GM19452 (cell line): ENCODE data around the gene ATXN2L.
"Not testable (repeated sequence)": the region's sequence is repeated elsewhere in the genome, so short reads cannot be mapped to it uniquely, and the experiment has no call there.

Experiments
- ATAC-seq: cut with Tn5 transposase; IDR thresholded peaks from one replicate; pipeline ENCODE4 v1.9.1; 2021; ENCODE audit not compliant: unreplicated experiment

ATXN2L gene

GRCh38 chr16:28837672-28838557 lies 15.1 kb downstream of the ATXN2L start:
- no peak for ATAC-seq

GRCh38 chr16:28838558-28838918 lies 15.7 kb downstream of the ATXN2L start:
- no peak for ATAC-seq

GRCh38 chr16:28839004-28839639 lies 16.3 kb downstream of the ATXN2L start:
- ATAC-seq = no peak

- no peak for ATAC-seq
Measured at GRCh38 chr16:28839899-28840298, 17.1 kb downstream of the ATXN2L start.

- ATAC-seq = no peak
Measured at GRCh38 chr16:28842696-28843095, 19.9 kb downstream of the ATXN2L start.

- ATAC-seq = no peak
Measured at GRCh38 chr16:28843766-28844165, 21.0 kb downstream of the ATXN2L start.

GRCh38 chr16:28844226-28844885 lies 21.6 kb downstream of the ATXN2L start:
- ATAC-seq = no peak

GRCh38 chr16:28845293-28845692 lies 22.5 kb downstream of the ATXN2L start:
- ATAC-seq = no peak

- no peak for ATAC-seq
Measured at GRCh38 chr16:28845761-28846079, 22.9 kb downstream of the ATXN2L start.

- peak; percentile 88 for ATAC-seq
Measured at GRCh38 chr16:28846080-28846932, 23.5 kb downstream of the ATXN2L start, which contains the start of gene TUFM. TSS of gene TUFM (minus strand) at chr16:28846348. CDS start at chr16:28846269, 79 bp downstream.

GRCh38 chr16:28846933-28847273 lies 24.1 kb downstream of the ATXN2L start:
- no peak for ATAC-seq

GRCh38 chr16:28858421-28858820 lies 35.6 kb downstream of the ATXN2L start:
- no peak for ATAC-seq

- no peak for ATAC-seq
Measured at GRCh38 chr16:28859326-28859725, 36.5 kb downstream of the ATXN2L start.

GRCh38 chr16:28863929-28864793 lies 41.4 kb downstream of the ATXN2L start:
- ATAC-seq = no peak

GRCh38 chr16:28865001-28865688 lies 42.3 kb downstream of the ATXN2L start:
- ATAC-seq = no peak

- no peak for ATAC-seq
Measured at GRCh38 chr16:28865722-28866453, 43.1 kb downstream of the ATXN2L start.

GRCh38 chr16:28866454-28866804 lies 43.6 kb downstream of the ATXN2L start:
- no peak for ATAC-seq

- ATAC-seq = no peak
Measured at GRCh38 chr16:28867241-28867640, 44.4 kb downstream of the ATXN2L start.

- not testable (repeated sequence) for ATAC-seq
Measured at GRCh38 chr16:28867646-28868045, 44.8 kb downstream of the ATXN2L start.
